22Rv1 (cell line): ENCODE measurements around the gene KLK6.

ENCODE experiments used
- CTCF ChIP-seq: fragments of 450-650 bp; IDR thresholded peaks from 2 replicates; pipeline ENCODE4 v1.5.1; 2017; ENCODE audit warnings: mild to moderate bottlenecking
- ZFX ChIP-seq: fragments of 450-650 bp; IDR thresholded peaks from 2 replicates; pipeline ENCODE4 v1.6.1; 2017; ENCODE audit warnings: antibody characterized with exemption, borderline replicate concordance

GRCh38 chr19:50928831-50929230 is 40.6 kb downstream of the KLK6 start:
- no peak for TF ChIP-seq CTCF
- no peak for TF ChIP-seq ZFX
